GM18526 (cell line): ENCODE results near the gene UQCRC1.
A peak's percentile ranks its signal among the peaks of the same experiment; 100 is the strongest.

Experiments
- POLR2A ChIP-seq: IDR thresholded peaks from 3 replicates; pipeline ENCODE4 v1.6.1; 2011; ENCODE audit not compliant: insufficient read length; ENCODE audit errors: extremely low read depth

The UQCRC1 gene

DNA sequence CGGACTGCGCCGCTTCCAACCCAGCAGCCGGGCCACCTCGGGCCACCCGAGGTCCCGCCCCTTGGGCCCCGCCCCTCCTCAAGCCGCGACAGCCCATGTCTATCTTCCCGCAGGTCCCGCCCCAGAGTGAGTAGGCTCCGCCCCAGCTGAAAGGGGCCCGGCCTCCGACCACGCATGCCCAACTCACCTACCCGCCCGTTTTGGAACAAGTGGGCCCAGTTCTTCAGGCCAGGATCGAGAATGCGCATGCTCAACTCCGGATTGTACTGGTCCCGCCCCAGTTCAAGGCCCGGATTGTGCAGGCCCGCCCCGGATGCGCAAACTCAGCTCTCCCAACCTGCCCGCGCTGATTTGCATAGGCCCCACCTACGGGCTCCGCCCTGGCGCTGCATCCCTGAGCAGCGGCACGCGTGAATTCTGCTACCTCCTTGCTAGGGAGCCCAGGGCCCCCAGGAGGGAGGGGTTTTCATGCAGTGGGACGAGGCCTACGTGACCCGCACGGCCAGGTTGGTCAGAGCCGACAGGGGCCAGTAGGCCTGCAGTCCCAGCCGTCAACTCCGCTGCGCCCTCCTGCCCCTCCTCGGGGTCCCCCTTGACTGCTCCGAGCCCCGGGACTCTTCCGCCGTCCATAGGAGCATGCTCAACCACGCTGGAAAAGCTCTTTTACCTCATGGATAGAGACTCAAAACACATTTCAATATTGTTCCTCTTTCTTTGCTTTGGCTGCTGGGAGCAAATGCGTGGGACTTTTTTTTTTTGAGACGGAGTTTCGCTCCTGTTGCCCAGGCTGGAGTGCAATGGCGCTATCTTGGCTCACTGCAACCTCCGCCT, 52.4 kb downstream of the UQCRC1 start, which contains the start of gene PFKFB4:
TSS of gene PFKFB4 (minus strand) at position 8 of the 831 bp plus-strand sequence. CDS start 26 bp downstream, outside the sequence.
- peak; percentile 67 for TF ChIP-seq POLR2A

DNA sequence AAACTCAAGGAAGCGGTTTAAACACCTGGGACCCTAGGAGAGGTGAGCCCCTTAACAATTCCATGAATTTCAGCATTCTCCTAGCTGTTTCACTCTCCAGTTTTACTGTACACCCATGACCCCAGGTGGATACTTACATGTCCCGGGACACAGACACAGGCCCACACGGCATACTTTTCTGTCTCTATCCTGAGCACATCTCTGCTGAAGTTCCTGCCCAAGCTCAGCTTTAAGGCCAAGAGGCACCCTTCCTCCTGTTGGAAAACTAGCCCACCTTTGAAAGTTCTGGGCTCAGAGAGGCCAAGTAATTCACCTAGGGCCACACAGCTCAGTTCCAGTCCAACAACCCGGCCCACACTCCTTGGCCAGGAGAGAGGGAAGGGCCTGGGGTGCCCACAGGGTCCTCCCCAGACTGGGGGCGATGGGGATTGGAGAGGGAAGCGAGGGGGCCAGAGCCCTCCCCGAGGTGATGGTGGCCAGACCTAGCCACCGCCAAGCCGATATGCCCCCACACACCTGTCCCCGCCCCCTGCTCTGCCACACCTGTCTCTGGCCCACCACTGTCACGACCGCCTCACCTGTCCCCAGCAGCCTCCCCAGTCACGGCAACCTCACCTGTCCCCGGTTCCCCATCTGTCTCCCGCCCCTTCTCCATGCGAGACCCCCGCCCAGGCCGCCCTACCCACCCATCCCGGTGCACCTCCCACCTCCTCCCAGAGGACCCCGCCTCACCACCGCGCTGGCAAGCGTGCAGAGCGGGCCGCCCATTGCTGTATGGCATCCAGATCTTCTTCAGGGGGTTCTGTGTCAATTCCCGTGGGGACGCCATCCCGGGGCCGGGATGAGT, 53.3 kb downstream of the UQCRC1 start:
- TF ChIP-seq POLR2A = no peak

DNA sequence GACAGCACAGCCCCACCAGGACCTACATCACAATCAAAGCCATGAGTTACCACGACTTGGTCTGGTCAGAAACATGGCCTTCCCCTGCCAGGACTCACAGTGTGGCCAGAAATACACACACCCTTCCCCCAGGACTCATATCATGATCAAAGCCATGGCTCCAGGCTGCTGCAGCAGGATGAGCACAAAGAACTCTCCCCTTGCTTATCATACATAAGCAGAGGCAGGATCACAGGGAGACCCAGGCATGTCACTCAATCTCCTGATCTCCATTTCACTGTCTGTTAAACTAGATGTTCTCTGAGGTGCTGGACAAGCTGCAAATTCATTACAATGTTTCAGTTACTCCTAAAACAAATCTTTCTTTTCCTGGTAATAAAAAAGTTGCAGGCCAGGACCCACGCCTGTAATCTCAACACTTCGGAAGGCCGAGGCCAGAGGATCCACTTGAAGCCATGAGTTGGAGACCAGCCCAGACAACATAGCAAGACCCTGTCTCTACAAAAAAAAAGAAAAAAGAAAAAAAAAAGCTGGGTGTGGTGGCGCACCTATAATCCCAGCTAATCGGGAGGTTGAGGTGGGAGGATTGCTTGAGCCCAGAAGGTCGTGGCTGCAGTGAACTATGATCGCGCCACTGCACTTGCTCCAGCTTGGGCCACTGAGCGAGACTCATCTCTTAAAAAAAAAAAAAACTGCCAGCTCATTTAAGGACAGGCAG, 54.1 kb downstream of the UQCRC1 start:
- TF ChIP-seq POLR2A = no peak

DNA sequence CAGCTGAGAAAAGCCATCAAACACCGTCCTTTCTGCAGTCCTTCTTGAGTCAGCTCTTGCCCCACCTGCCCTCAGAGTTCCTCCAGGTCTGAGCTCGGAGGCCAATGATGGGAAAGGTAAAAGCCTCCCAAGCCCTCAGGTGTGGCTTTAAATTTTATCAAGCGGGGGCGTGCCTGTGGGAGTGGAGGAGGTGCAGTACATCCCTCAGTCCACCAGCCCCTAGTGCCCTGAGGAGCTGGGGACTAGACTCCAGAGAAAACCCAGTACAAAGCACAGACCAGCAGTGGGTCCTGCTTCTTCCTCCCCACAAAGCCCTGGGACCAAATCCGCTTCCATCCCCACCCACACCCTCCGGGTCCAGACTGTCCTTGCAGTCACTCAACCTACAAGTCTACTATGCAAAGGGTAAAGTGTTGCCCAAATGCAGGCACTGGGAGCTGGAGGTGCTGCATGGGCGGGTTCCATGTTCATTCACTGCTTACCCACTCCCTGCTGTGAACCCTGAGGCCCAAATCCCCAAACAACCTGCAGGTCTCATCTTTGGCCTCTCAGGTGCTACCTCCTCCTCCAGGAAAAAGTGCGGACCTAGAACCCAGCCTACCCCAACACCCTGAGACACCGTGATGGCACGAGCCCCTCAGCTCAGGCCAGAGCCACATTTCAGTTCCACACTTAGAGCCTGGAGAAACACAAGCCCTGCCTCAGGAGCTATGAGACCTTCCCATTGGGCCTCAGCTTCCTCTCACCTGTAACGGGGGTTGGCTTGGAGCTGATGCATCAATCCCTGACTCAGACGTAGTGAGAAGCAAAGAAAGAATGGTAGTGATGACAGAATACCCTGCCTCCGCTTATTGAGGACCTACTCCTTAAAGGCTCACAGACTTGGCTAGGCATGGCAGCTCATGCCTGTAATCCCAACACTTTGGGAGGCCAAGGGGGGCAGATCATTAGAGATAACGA, 55.3 kb downstream of the UQCRC1 start:
- TF ChIP-seq POLR2A = no peak

DNA sequence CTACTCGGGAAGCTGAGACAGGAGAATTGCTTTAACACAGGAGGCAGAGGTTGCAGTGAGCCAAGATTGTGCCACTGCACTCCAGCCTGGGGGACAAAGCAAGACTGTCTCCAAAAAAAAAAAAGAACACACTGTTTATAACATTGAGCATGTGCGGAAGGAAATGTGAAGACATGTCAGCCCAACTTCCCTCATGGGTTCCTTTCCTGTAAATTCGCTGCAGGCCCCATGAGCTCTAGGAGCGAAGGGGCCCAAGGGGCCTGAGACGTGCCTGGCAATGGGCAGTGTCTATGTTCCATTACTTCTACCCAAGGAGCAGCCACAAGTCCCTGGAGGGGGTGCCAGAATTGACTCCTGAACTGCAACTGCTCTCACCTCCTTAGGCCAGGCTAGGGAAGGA, 56.1 kb downstream of the UQCRC1 start:
- no peak for TF ChIP-seq POLR2A

DNA sequence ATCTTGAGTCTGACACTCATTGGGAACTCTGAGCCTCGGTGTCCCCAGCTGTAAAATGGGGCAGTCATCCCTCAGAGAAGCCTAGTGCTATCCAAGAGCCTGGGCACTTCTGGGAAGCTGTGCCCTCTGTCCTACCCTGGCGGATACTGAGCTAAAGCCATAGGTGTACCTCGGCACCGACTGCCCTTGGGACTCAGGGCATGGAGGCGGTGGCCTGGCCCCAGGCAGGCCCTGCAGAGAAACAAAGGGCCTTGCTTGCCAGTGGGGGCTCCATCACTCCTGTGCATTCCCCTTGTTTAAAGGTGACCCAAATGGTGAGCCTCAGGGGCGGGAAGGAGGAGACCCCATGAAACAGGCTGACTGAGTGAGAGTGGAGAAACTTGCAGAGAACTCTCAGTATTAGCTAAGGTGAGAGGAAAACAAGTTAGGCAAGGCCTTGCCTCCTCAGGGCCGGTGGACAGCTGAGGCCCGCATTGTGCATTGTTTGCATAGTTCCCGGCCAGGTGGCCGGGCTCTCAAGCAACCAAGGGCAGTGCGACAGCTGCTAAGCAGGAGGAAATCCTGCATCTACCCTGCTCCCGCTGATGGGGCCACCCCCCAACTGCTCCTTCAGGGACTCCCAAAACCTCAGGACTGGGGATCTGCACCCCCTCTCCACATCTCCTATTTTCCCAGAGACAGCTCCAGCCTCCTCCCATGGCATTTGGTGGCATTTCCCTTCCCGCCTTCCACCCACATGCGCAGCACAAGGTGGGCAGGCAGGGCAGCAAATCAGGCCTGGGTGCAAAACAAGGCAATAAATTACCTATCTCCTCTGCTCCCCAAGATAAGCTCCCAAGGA, 57.1 kb downstream of the UQCRC1 start:
- TF ChIP-seq POLR2A = no peak
